ENCODE results near the gene APOA5.
"Not testable (repeated sequence)": the region's sequence is repeated elsewhere in the genome, so short reads cannot be mapped to it uniquely, and the experiment has no call there.

Gene APOA5, protein sequence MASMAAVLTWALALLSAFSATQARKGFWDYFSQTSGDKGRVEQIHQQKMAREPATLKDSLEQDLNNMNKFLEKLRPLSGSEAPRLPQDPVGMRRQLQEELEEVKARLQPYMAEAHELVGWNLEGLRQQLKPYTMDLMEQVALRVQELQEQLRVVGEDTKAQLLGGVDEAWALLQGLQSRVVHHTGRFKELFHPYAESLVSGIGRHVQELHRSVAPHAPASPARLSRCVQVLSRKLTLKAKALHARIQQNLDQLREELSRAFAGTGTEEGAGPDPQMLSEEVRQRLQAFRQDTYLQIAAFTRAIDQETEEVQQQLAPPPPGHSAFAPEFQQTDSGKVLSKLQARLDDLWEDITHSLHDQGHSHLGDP

DNA sequence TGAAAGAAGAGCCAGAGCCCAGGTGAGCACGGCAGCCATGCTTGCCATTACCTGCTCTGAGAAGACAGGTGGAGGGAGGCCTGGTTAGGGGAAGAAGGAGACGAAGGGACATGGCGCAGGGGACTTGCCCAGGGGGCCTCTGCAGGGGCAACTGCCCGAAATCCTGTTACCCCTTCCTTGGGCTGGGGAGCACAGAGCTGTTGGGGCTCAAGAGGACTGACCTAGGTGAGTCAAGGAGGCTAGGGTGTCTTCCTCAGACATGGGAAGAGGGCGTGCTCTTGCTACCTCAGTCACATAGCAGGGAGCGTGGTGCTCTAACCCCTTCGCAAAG, at the start of gene APOA5:
TSS of gene APOA5 (minus strand) at position 67 of the 331 bp plus-strand sequence. CDS start at position 48, 19 bp downstream.
- in situ Hi-C loops (cut with MboI; ENCODE audit: low sequenced_read_pairs): loop anchor here (10.0 kb wide), 1 partner anchor 313 kb away; no protein-coding TSS in a partner anchor

DNA sequence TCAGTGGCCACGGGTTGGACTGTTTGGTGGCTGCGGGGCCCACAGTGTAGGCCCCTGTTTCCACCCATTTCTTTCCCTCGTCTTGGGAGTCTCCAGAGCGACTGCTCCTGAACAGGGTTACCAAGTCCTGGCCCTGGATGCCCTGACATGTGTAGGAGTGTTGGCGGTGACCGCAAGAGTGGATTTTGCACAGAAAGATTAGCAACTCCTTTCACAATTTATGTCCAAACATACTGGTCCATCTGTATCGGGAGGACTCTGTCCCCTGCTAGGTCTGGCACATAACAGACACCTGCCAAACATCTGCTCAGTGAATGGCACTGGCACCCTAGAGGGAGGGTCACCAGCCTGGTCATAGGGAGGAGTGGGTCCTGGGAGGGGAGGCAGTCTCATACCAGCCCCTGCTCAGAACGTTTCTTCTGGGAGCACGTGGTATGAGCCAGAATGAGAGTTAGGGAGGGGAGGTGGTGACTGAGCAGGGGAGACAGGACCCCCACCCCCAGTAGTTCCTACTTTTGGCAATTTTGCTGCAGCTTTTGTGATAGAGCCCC, 49.1 kb upstream of the APOA5 start:
- in situ Hi-C loops (cut with MboI; ENCODE audit: low sequenced_read_pairs): no loop called here

DNA sequence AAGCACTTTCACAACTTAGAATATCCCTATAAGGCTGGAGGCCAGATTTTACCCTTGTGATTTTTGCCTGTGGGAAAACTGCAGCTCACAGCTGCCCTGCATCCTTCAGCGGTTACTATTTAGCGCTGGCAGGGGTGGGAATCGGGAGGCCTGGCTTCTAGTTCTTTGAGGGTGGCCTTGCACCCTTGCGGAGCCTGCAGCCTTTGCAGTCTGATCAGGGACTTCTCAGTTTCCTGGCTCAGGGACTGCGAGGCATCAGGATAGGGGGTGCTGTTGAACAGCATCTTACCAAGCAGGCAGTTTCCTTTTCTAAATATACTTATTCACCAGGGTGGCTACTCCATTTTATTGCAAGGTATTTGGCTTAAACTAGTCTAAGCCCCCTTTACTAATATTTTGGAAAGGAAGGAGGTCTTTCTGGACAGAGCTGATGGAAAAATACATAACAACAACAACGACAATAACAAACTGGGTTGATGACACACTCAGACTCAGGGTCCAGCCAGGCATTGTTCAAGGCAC, 48.6 kb upstream of the APOA5 start:
- in situ Hi-C loops (cut with MboI; ENCODE audit: low sequenced_read_pairs): no loop called here

DNA sequence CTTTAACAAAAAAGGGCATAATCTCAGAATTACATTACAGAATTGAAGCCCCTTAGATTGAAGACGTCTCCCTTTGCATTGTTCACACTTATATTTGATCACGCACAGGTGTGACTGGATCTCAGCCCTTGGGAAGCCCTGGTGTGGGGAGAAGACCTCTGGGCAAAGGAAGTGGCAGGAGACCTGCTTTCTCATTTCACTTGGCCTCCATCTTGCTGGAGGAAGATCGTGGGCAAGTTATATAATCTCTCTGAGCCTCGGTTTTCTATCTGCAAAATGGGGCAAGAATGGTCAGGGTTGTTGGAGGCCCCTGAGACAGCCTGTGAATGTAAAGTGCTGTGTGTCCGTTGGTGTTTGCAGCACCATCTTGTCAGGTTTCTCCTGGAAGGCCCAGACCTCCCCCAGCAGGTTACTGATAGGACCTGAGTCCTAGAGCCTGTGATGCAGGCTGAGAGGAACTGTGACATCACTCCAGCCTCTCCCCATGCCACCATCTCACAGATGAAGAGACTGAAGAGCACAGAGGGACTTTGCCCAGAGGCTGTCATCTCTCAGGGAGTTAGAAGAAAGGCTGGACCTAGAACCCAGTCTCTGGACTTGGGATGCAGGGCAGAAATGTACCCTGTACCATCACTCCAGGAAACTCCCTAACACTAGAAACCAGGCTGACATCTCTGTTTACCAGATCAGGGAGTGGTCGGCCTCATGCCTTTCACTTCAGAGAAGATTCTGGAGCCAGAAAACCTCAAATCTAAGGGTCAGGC, 46.8 kb upstream of the APOA5 start:
- in situ Hi-C loops (cut with MboI; ENCODE audit: low sequenced_read_pairs): no loop called here

DNA sequence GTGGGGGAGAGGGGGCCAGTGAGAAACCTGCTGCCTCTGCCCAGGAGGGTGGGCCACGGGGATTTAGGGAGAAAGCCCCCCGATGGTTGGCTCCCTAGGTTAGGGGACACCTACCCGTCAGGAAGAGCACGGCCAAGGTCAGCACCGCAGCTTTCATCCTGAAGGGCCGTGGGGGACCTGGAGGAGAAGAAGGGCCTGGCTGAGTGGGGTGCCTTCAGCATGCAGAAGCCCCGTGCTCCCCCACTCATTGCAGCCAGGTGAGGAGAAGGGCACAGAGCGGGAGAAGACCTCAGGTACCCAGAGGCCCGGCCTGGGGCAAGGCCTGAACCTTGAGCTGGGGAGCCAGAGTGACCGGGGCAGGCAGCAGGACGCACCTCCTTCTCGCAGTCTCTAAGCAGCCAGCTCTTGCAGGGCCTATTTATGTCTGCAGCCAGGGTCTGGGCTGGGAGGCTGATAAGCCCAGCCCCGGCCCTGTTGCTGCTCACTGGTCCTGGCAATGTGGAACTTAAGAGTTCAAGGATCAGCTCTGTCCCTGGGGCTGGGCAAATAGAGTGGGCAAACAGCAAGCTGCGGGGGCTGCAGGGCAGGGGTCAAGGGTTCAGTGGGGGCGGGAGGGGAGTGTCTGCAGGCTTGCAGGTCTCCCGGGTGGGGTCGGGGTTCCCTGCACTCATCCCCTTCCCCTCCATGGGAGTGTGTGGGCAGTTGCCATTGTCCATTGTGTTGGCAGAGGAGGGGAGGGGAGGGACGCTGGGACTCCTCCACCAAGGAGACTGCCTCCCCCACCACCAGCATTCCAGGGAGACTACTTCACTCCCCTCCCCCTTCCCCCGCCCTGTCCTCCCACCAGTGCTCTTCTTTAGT, 45.8 kb upstream of the APOA5 start, which contains the start of gene APOA1:
TSS of gene APOA1 (minus strand) at position 392 of the 861 bp plus-strand sequence. CDS start at position 157, 235 bp downstream.
- in situ Hi-C loops (cut with MboI; ENCODE audit: low sequenced_read_pairs): no loop called here

DNA sequence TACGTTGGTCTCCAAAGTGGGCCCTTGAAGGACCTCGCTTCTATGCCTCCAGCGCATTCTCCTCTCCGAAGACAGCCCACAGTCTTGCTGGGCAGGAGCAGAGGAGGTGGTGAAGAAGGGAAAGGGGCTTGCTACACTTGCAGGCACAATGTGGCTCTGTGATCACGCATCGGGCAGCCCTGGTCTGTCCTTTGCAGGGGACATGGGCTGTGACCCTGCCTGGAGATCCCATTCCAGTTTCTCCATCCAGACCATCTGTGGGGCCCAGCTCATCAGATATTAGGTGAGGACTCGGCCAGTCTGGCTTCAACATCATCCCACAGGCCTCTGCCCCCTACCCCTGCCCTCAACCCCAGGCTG, 44.9 kb upstream of the APOA5 start:
- in situ Hi-C loops (cut with MboI; ENCODE audit: low sequenced_read_pairs): no loop called here

DNA sequence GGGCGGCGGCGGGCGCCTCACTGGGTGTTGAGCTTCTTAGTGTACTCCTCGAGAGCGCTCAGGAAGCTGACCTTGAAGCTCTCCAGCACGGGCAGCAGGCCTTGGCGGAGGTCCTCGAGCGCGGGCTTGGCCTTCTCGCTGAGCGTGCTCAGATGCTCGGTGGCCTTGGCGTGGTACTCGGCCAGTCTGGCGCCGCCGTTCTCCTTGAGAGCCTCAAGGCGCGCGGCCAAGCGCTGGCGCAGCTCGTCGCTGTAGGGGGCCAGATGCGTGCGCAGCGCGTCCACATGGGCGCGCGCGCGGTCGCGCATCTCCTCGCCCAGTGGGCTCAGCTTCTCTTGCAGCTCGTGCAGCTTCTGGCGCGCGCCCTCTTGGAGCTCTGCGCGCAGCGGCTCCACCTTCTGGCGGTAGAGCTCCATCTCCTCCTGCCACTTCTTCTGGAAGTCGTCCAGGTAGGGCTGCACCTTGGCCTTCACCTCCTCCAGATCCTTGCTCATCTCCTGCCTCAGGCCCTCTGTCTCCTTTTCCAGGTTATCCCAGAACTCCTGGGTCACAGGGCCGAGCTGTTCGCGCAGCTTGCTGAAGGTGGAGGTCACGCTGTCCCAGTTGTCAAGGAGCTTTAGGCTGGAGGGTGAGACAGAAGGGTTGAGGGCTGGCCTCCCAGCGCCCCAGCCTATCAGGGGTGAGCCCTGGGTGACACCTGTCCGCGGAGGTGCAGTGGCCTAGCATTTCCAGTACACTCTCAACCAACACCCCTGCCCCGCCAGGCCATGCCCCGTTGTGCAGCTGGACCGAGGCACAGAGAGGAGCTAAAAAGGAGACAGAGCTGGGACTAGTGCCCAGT, 44.3 kb upstream of the APOA5 start:
- in situ Hi-C loops (cut with MboI; ENCODE audit: low sequenced_read_pairs): no loop called here

DNA sequence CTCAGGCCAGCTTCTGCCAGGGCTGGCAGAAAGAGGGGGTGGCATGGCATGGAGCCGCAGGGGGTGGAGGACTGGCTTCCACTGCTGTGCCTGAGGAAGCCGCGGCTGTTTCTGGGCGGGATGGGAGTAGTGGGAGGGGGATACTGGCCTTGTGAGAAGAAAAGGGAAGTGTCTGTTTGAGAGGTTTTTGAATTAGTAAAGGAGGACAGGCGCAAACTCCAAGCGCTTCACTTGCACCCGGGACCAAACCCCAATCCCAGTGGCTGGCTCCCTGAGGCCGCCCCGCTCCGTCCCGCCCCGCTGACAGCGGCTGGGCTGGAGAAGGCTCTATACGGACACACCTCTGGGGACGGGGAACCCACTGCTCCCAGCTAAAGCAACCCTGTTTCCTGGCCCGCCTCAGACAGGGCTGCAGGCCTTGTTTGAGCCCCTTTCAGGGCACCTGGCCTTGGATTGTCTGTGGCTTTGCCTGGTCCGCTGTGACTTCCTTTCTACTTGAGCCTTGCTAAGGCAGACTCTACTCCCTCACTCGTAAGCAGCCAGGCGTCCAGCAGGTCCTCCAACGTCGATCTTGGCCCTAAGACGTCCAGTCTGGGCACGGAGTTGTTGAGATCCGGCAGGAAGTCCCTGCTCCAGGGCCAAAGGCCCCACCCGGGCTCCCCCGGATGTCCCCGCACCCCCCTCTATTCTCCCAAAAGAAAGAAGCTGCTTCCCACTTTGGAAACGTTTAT, 43.5 kb upstream of the APOA5 start:
- in situ Hi-C loops (cut with MboI; ENCODE audit: low sequenced_read_pairs): no loop called here

DNA sequence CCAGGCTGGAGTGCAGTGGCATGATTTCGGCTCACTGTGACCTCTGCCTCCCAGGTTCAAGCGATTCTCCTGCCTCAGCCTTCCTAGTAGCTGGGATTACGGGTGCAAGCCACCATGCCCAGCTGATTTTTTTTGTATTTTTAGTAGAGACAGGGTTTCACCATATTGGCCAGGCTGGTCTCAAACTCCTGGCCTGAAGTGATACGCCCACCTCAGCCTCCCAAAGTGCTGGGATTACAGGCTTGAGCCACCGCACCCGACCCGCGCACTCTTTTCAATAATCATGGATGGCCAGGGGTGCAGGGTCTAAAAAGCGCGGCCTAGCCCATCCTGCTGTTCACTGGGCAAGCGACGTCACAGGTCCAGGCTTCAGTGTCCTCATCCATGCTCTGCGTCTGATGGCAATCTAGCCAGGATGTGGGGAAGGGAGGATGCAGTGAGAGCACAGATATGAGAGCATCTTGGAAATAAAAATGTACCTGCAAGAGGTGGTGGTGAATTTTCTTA, 42.9 kb upstream of the APOA5 start:
- in situ Hi-C loops (cut with MboI; ENCODE audit: low sequenced_read_pairs): not testable (repeated sequence)

DNA sequence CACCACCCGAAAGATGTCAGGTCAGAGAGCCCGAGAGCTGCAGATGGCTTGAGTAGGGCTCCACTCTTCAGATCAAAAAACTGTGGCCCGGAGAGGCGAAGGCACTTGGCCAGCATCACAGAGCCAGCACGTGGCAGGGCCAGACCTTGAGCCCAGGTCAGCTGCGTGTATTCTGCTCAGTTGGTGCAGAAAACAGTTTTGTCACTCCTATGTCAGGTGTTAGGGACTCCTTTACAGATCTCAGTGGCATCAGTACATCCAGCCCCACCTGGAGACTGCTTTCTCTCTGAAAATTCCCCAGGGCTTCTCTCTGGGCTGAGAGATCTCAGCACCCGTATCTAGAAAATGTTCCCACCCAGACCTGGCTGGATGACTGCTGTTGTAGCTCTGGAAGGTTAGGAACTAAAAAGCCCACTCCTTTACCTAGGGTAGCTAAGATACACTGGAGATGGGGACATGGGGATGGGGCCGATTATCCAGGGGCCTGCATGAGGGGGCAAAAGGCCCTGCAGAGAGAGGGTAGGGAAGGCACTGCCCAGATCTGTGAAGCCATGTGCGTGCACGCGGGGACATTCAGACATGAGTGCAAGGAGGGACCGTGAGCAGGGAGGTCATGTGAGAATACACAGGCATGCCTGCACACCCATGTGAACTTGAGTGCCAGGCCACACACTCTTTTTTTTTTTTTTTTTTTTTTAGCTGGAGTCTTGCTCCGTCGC, 42.3 kb upstream of the APOA5 start:
- in situ Hi-C loops (cut with MboI; ENCODE audit: low sequenced_read_pairs): no loop called here

DNA sequence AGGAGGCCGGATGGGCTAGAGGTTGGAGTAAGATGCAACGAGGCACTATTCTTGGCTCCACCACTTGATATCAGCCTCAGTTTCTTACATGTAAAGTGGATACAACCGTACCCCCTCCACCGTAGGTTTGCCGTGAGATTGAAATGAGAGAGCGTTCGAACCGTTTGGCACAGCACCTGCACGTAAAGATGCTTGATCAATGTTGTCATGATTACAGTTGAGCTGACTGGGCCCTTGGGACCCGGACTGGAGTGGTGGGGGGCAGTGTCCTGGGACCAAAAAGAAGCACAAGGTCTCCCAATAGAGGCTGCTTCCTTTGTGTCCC, 41.8 kb upstream of the APOA5 start:
- in situ Hi-C loops (cut with MboI; ENCODE audit: low sequenced_read_pairs): no loop called here

DNA sequence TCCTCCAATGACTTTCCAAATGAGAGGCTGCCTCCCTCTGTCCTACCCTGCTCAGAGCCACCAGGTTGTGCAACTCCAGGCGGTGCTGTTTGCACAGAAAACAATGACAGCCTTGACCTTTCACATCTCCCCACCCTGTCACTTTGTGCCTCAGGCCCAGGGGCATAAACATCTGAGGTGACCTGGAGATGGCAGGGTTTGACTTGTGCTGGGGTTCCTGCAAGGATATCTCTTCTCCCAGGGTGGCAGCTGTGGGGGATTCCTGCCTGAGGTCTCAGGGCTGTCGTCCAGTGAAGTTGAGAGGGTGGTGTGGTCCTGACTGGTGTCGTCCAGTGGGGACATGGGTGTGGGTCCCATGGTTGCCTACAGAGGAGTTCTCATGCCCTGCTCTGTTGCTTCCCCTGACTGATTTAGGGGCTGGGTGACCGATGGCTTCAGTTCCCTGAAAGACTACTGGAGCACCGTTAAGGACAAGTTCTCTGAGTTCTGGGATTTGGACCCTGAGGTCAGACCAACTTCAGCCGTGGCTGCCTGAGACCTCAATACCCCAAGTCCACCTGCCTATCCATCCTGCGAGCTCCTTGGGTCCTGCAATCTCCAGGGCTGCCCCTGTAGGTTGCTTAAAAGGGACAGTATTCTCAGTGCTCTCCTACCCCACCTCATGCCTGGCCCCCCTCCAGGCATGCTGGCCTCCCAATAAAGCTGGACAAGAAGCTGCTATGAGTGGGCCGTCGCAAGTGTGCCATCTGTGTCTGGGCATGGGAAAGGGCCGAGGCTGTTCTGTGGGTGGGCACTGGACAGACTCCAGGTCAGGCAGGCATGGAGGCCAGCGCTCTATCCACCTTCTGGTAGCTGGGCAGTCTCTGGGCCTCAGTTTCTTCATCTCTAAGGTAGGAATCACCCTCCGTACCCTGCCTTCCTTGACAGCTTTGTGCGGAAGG, 40.9 kb upstream of the APOA5 start:
- in situ Hi-C loops (cut with MboI; ENCODE audit: low sequenced_read_pairs): no loop called here

DNA sequence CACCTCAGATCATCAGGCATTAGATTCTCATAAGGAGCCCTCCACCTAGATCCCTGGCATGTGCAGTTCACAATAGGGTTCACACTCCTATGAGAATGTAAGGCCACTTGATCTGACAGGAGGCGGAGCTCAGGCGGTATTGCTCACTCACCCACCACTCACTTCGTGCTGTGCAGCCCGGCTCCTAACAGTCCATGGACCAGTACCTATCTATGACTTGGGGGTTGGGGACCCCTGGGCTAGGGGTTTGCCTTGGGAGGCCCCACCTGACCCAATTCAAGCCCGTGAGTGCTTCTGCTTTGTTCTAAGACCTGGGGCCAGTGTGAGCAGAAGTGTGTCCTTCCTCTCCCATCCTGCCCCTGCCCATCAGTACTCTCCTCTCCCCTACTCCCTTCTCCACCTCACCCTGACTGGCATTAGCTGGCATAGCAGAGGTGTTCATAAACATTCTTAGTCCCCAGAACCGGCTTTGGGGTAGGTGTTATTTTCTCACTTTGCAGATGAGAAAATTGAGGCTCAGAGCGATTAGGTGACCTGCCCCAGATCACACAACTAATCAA, 40.2 kb upstream of the APOA5 start:
- in situ Hi-C loops (cut with MboI; ENCODE audit: low sequenced_read_pairs): no loop called here

DNA sequence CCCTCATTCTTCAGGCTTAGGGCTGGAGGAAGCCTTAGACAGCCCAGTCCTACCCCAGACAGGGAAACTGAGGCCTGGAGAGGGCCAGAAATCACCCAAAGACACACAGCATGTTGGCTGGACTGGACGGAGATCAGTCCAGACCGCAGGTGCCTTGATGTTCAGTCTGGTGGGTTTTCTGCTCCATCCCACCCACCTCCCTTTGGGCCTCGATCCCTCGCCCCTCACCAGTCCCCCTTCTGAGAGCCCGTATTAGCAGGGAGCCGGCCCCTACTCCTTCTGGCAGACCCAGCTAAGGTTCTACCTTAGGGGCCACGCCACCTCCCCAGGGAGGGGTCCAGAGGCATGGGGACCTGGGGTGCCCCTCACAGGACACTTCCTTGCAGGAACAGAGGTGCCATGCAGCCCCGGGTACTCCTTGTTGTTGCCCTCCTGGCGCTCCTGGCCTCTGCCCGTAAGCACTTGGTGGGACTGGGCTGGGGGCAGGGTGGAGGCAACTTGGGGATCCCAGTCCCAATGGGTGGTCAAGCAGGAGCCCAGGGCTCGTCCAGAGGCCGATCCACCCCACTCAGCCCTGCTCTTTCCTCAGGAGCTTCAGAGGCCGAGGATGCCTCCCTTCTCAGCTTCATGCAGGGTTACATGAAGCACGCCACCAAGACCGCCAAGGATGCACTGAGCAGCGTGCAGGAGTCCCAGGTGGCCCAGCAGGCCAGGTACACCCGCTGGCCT, 38.7 kb upstream of the APOA5 start:
- in situ Hi-C loops (cut with MboI; ENCODE audit: low sequenced_read_pairs): no loop called here

DNA sequence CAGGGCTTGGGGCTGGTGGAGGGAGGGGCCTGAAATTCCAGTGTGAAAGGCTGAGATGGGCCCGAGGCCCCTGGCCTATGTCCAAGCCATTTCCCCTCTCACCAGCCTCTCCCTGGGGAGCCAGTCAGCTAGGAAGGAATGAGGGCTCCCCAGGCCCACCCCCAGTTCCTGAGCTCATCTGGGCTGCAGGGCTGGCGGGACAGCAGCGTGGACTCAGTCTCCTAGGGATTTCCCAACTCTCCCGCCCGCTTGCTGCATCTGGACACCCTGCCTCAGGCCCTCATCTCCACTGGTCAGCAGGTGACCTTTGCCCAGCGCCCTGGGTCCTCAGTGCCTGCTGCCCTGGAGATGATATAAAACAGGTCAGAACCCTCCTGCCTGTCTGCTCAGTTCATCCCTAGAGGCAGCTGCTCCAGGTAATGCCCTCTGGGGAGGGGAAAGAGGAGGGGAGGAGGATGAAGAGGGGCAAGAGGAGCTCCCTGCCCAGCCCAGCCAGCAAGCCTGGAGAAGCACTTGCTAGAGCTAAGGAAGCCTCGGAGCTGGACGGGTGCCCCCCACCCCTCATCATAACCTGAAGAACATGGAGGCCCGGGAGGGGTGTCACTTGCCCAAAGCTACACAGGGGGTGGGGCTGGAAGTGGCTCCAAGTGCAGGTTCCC, 38.0 kb upstream of the APOA5 start, which contains the start of gene APOC3:
TSS of gene APOC3 (plus strand) at position 383 of the 659 bp plus-strand sequence. CDS start 676 bp downstream, outside the sequence.
- in situ Hi-C loops (cut with MboI; ENCODE audit: low sequenced_read_pairs): no loop called here
